B cell (primary cell): Measurements from ENCODE around the gene ADAMTS5.

Experiments
- CTCF ChIP-seq: fragments of 200-600 bp; IDR thresholded peaks from one replicate; pipeline ENCODE4 v1.8.0; 2022; ENCODE audit warnings: antibody characterized with exemption, mild to moderate bottlenecking
- EZH2 ChIP-seq: IDR thresholded peaks from 2 replicates; pipeline ENCODE4 v1.6.1; 2012; ENCODE audit warnings: borderline replicate concordance, low read depth, mild to moderate bottlenecking, moderate library complexity, low read length; ENCODE audit not compliant: insufficient read depth, poor library complexity, severe bottlenecking

DNA sequence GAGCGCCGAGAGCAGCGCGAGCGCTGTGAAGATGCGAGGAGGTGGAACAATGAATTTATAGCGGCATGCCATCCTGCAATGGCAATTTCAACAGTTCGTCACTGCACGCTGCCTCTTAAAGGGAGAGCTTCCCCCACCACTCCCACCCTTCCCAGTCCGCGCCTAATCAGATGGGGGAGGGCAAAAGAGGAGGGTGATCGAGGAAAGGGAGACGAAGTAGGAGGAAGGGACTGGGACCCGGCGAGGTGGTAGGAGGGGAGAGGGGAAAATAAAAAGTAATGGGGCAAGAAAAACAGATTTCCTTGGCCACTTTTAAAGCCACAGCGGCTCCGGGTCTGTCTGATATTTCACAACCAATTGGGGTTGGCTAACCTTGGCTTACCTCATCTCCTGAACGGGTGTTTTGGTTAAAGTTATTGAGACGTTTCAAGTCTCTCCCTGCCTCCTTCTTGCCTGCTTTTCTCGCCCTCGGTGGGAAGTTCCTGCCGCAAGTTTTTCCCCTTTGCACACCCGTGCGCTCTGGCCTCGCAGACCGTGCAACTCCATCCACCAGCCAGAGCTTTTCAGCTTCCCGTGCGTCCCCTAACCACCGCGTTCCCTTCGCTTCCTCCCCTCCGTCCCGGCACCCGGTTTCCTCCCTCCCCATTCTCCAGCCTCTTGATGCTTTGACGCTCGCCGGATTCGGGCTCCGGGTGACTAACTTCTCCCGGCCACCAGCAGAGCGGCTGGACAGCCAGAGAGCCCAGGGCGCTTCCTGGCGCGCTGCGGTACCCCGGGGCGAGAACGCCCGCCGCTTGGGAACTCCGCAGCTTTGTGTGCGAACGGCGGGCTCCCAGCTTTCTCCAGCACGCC lies at the start of gene ADAMTS5:
- TF ChIP-seq CTCF (no peak), EZH2 (no peak)
